Adrenal gland (tissue), 5 donors: ENCODE results near the gene PTER.

Experiments
- POLR2A ChIP-seq, 2 donors: fragments of 450-650 bp; IDR thresholded peaks; one replicate each; pipeline ENCODE4 v1.6.1; 2017; ENCODE audit warnings: antibody characterized with exemption in 2 of 2, mild to moderate bottlenecking in 2 of 2, moderate library complexity in 1 of 2
- TF ChIP-seq, protein P1 (sequence below), 6 experiments: fragments of 450-650 bp in 4 of 6; fragments of 200-600 bp in 2 of 6; sonication (generic) in 1 of 6; IDR thresholded peaks; 1 replicate in 5 of 6; 2 replicates in 1 of 6; pipeline versions ENCODE4 v1.5.1 to v1.8.0; 2016 to 2021; ENCODE audit warnings: antibody characterized with exemption in 6 of 6, mild to moderate bottlenecking in 2 of 6, moderate library complexity in 1 of 6
- donor health status: DM: no; HTN: no; CAD: no.

GRCh38 chr10:16442914-16443313 lies 6.1 kb downstream of the PTER start:
- TF ChIP-seq, protein P1, sequence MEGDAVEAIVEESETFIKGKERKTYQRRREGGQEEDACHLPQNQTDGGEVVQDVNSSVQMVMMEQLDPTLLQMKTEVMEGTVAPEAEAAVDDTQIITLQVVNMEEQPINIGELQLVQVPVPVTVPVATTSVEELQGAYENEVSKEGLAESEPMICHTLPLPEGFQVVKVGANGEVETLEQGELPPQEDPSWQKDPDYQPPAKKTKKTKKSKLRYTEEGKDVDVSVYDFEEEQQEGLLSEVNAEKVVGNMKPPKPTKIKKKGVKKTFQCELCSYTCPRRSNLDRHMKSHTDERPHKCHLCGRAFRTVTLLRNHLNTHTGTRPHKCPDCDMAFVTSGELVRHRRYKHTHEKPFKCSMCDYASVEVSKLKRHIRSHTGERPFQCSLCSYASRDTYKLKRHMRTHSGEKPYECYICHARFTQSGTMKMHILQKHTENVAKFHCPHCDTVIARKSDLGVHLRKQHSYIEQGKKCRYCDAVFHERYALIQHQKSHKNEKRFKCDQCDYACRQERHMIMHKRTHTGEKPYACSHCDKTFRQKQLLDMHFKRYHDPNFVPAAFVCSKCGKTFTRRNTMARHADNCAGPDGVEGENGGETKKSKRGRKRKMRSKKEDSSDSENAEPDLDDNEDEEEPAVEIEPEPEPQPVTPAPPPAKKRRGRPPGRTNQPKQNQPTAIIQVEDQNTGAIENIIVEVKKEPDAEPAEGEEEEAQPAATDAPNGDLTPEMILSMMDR (IDR thresholded peaks at IDR 0.05) = no peak
- no peak for TF ChIP-seq POLR2A (IDR thresholded peaks at IDR 0.05)
